Embryonic facial prominence (tissue), 1 donor: Measurements from ENCODE around the gene CD2BP2.
"Not testable (repeated sequence)": the region's sequence is repeated elsewhere in the genome, so short reads cannot be mapped to it uniquely, and the experiment has no call there.

Source experiments
- DNase-seq: peaks from one replicate; pipeline ENCODE4 v3.0.0-alpha.2; 2016; ENCODE audit errors: extremely low spot score

The CD2BP2 gene

DNA sequence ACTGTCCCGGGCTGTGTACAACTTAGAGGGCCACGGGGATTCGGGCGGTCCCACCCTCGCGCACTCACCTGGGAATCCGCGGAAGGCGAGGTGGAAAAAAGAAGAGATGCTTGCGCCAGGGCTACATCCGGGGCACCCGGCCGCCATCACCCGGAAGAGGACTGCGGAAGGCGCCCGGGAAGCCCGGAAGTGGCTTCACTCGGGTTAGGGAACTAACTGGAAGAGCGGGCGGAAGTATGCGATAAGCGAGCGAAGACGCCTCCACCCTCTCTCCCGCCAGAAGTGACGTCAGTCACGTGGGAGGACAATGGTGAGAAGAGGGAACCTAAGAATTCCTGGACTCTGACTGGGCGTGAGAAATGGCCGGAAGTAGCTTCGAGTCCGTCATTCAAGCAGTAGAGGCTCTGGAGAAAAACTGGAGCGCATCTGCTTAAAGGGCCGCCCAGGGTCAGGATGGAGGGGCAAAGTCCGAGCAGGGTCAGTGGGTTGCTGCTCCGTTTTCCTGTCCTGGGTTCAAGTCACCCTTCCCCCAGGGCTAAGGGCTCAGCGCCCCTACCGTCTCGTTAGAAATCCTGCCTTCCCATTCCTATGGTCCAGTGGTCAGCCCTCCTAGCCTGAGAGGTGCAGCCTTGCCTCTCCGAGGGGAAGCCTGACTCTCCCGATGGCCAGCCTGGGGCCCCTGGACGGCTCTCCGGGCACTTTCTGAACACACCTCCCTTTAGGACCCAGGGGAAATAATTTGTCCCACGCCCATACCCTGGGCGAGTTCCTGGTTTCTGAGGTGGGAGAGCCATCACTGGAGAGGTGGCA is at the start of gene CD2BP2:
TSS of gene CD2BP2 (minus strand) at position 165 of the 810 bp plus-strand sequence. CDS start 627 bp downstream, outside the sequence.
- DNase-seq, result peak; percentile 99

DNA sequence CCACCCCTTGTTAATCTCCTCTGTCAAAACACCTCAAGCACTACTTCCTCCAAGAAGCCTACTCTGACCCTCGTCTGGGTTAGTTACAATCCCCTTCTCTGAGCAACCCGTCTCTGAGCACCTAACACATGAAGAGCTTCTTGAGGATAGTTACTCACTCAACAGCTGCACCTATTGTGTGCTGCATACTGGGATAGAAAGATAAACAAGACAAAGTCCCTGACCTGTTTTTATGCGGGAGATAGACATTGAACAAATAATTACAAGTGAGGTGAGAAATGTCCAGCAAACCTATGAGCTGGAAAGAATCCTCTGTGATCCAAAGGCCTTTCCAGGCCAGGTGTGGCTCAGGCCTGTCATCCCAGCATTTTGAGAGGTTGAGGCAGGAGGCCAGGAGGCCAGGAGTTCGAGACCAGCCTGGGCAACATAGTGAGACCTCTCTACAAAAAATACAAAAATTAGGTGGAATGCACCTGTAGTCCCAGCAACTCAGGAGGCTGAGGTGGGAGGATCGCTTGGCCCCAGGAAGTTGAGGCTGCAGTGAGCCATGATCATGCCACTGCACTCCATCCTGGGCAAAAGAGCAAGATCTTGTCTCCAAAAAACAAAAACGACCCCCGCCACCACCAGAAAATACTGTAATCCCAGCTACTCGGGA is 46.8 kb upstream of the CD2BP2 start:
- no peak for DNase-seq

DNA sequence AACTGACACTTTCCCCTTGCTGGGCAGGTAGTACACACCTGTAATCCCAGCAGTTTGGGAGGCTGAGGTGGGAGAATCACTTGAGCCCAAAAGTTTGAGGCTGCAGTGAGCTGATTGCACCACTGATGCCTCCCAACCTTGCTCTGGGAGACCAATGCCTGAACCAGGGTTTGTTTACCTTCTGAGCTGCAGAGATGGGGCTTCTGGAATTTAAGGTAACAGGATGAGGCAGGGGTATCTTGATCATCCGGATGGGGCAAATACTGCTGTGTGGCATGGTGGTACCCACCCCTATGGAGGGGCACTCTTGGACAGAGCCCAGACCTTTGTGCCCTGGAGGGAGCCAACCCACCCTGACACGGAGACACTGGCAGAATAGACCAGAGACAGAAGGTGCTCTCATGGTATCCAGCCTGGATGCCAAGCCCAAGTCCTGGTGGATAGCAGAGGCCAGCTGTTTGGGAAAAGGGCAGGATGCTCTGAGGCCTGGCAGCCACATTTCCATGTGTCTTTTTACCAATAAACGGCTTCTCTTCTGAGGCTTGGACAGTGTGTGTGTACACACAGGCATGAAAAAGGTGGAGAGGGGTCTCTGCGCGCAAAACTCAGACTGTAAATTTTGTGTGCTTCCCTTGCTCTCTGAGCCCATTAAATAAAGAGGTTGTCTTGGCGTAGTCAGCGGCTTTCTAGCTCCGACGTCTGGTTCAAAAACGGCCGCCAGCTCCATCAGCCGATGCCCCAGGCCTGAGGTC is 44.5 kb upstream of the CD2BP2 start:
- no peak for DNase-seq

DNA sequence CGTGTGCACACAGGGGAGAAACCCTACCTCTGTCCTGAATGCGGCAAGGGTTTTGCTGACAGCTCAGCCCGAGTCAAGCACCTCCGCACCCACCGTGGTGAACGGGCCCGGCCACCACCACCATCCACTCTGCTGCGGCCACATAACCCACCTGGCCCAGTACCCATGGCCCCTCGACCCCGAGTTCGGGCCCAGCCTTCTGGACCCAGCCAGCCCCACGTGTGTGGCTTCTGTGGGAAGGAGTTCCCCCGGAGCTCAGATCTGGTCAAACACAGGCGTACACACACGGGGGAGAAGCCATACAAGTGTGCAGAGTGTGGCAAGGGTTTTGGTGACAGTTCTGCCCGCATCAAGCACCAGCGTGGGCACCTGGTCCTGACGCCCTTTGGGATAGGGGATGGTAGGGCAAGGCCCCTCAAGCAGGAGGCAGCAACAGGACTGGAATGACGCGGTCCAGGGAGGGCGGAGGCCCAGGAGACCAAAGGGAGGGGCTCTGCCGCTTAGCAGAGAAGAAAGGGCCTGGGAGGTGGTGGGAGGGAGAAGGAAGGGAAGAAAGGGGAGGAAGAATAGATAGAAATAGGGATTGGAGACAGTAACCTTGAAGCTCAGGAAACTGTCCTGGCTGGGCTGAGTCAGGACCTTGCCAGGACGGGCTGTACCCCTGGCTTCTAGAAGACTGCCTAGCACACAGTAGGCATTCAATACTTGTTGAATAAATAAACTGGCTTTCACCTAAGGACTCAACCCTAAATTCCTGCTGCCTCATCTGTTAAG is 43.7 kb upstream of the CD2BP2 start:
- DNase-seq, result no peak

GRCh38 chr16:30397776-30398660 is 42.9 kb upstream of the CD2BP2 start:
- no peak for DNase-seq

DNA sequence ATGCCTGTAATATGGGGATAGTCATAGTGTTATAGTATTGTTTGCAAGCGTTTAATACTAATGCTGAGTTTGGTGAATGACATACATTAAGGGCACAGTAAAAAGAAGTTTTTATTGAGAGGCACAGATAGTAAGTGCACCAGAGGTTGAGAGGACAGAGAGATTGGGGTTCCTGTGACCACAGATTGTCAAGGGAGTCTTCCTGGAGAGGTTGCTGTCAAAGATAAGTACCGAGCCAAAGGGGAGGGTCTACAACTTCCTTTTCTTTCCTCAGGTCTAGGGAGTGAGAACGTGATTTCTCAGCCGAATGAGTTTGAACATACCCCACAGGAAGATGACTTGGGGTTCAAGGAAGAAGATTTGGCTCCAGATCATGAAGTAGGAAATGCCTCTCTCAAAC is 41.9 kb upstream of the CD2BP2 start:
- DNase-seq, result no peak

DNA sequence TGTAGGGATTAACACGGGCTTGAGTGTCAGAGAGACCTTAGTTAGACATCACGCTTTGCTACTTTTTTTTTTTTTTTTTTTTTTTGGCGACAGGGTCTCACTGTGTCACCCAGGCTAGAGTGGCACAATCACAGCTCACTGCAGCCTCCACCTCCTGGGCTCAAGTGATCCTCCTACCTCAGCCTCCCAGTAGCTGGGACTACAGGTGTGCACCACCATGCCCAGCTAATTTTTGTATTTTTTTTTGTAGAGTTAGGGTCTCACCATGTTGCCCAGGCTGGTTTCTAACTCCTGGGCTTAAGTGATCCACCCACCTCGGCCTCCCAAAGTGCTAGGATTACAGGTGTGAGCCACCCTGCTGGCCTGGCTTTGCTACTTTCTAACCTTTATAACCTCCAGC is 41.5 kb upstream of the CD2BP2 start:
- DNase-seq, result not testable (repeated sequence)

DNA sequence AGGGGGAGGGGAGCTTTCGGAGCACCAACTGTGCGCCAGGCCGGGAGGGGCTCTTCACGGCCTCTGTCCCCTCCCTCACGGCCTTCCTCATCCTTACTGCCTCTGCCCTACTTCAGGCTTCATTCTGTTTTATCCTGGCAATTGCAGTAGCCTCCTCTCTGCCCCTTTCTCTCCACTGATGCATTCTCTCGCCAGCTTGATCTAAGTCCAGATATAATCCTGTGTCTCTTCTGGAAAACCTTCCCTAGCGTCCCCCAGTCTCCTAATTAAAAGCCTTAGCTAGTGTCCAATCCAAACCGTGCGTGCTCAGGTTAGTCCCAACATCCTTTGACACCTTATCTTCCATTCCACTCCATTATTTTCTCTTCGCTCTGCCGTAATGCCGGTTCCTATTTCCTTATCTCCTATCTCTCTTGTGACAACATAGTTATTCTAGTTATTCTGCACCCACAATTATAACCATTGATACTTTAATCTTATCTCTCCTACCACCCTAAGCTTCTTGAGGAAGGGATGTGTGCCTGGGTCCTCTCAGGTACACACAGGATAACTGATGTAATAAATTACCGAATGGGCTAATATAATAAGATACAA is 41.0 kb upstream of the CD2BP2 start:
- no peak for DNase-seq

DNA sequence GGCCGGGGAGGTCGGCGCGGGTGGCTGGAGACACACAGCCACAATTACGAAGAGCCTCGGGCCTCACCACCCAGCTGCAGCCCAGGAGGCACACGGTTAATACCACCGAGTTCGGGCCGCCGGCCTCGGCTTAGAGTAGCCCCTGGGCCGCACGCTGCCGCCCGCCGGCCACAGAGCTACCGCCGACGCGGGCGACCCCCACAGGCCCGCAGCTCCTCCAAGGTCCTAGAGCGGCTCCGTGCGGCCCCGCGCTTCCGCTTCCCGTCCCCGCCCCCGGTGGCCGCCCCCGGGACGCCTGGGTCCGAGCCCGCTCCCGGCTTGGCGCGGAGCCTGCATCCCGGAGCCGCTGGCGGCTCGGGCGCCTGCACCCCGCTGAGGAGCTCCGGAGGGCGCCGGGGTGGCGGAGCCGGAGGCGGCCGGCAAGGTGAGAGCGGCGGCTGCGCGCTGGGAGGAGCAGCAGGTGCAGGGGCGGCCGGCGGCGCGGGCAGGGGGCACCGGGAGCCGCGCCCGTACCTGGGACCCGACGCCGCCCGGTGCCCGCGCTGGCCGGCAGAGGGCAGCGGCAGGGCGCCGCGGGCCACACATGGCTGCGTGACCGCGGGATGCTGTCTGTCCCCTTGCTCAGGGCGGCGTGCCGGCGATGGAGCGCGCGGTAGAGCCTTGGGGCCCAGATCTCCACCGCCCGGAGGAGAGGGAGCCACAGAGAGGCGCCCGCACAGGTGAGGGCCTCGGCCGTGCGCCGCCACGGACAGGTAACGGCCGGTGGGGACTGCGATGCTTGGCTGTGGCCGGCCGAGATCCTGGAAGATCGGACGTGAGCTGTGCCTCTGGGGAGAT is 40.3 kb upstream of the CD2BP2 start, which contains the start of gene ZNF48:
TSS of gene ZNF48 (plus strand) at position 266 of the 837 bp plus-strand sequence. CDS start at position 641, 375 bp downstream.
- peak; percentile 84 for DNase-seq

GRCh38 chr16:30394592-30395154 is 39.6 kb upstream of the CD2BP2 start:
- DNase-seq, result no peak

- no peak for DNase-seq
These were observed 28.4 kb upstream of the CD2BP2 start for GRCh38 chr16:30383521-30383920.

GRCh38 chr16:30382111-30382881 is 27.2 kb upstream of the CD2BP2 start, which contains the start of gene SEPTIN1:
Gene SEPTIN1, minus strand, starts transcription at chr16:30382561. Its CDS starts 19 bp downstream, at chr16:30382542.
- DNase-seq, result no peak

- DNase-seq, result no peak
These were observed 26.4 kb upstream of the CD2BP2 start for GRCh38 chr16:30381291-30382041.

DNA sequence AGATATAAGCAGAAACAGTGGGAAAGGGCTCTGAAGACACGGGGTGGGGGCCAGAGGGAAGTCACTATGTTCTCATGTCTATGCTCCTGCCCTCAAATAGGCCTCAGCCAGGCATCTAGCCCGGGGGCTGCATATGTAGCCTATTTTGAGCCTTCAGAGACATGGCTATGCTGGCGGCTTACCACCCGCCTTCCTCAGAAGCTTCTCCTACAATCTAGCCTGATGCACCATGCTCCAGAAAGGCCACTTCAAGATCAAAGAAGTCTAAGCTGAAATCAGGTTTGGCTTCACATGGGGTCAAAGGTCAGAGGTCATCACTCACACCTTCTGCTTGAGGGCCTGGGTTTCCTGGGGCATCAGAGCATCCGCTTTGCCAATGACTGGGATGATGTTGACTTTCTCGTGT is 25.7 kb upstream of the CD2BP2 start:
- DNase-seq, result no peak

GRCh38 chr16:30380072-30380802 is 25.1 kb upstream of the CD2BP2 start:
- no peak for DNase-seq

DNA sequence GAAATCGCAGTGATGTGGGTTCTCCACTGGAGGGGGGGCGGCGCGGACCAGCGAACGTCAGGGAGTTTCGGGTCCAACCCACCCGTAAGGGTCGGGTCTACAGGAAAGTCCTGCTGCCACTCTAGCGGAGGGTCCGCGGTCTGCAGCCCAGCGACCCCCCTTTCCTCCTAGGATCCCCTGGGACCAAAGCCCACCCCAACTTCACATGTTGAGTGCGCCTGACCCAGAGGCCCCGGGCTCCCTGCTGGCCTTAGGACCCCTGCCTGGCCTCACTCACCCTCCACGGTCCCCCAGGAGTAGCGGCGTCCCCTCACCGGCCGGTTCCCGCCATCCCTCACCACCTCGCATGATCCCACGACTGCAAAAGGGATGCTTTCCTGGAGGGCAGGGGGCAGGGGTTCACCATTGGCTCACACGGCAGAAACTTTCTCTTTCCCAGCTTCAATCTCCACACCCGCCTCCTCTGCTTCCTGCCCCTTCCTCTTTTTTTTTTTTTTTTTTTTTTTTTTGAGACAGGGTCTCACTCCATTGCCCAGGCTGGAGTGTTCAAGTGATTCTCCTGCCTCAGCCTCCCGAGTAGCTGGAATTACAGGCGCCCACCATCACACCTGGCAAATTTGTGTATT is 24.2 kb upstream of the CD2BP2 start:
- no peak for DNase-seq
